ENCODE measurements around the gene PSMB1. TPM values are rescaled to one million over a fixed set of nuclear protein-coding genes. Genes with fewer than 3 reads are reported as not detected.

PSMB1 gene
- total RNA-seq, 1 experiment from 2014 or later, result 282 TPM

DNA sequence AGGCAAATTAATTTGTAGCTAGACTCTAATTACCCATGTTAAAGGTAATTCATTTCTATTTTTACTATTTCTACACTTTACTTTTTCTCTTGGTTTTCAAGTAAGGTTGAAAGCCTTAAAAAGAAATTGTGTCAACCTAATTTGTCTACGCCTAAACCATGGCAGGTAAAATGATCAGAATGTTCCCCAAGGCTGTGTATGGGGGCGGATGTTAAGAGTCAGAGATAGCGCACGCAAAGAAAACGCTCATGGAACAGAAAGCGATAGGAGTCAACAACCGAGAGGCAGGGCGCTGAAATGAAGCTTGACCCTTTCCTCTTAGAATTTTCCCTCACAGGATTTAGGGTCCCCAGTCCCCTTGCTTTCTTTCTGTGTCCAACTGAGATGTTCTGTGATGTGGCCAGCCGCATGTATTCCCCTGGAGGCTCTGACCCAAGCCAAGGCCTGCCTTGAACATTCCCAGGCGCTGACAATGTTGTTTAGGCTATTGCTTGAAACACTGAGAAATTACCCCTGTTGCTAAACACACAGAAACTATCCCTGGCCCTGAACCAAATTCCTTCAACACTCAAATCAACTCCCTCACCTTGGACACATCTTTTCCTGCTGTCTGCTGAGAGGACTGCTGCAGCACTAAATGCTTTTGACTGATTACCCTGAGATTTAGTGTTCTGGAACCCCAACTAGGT is 10.9 kb downstream of the PSMB1 start:
- no peaks in the 10 kb centered on the region for H3K9me2 ChIP-seq (ENCODE audit: insufficient read depth)
- no peak overlapping the region for H2AFZ ChIP-seq (ENCODE audit: low read depth, low read length, poor library complexity, severe bottlenecking)
- ChIA-PET RAD21 (ENCODE audit: low non-redundant PET in 1 of 2, low total read pairs in 2 of 2, uncharacterized antibody in 2 of 2, unreplicated experiment in 2 of 2) (no interaction called here), CTCF (interaction anchor here (0.9 kb wide), 1 partner anchor 12 kb away, joined by 5 read pairs; no protein-coding TSS in a partner anchor), POLR2A (no interaction called here)
- H3K36me3 ChIP-seq (ENCODE audit: control insufficient read depth in 1 of 2, insufficient read depth in 2 of 2, low read length in 2 of 2), result peaks cover 77 to 88% of the 10 kb centered on the region in 2 experiments
- H3K4me2 ChIP-seq (ENCODE audit: low read length), result no peak overlapping the region
- peaks cover 100% of the 10 kb centered on the region for H3K79me2 ChIP-seq (ENCODE audit: insufficient read depth, low read length)
- peaks cover 35% of the 10 kb centered on the region for H4K20me1 ChIP-seq (ENCODE audit: insufficient read depth)
- no TSS peak for BruUV-seq (replicated peaks)
- no peak overlapping the region for H3K4me3 ChIP-seq (replicated peaks in 1 of 2; ENCODE audit: low read depth in 1 of 2, low read length in 2 of 2)
- TF ChIP-seq EZH2phosphoT487 (IDR thresholded peaks at IDR 0.05; ENCODE audit: borderline replicate concordance) (no peak), ZBTB33 (IDR thresholded peaks at IDR 0.05; ENCODE audit: extremely low read depth, insufficient replicate concordance, low read length) (no peak)
- TF ChIP-seq, protein P1, sequence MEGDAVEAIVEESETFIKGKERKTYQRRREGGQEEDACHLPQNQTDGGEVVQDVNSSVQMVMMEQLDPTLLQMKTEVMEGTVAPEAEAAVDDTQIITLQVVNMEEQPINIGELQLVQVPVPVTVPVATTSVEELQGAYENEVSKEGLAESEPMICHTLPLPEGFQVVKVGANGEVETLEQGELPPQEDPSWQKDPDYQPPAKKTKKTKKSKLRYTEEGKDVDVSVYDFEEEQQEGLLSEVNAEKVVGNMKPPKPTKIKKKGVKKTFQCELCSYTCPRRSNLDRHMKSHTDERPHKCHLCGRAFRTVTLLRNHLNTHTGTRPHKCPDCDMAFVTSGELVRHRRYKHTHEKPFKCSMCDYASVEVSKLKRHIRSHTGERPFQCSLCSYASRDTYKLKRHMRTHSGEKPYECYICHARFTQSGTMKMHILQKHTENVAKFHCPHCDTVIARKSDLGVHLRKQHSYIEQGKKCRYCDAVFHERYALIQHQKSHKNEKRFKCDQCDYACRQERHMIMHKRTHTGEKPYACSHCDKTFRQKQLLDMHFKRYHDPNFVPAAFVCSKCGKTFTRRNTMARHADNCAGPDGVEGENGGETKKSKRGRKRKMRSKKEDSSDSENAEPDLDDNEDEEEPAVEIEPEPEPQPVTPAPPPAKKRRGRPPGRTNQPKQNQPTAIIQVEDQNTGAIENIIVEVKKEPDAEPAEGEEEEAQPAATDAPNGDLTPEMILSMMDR (IDR thresholded peaks at IDR 0.05 in 2 of 3, conservative IDR thresholded peaks at IDR 0.05 in 1 of 3; ENCODE audit: borderline replicate concordance in 1 of 3, insufficient read depth in 1 of 3, low read depth in 2 of 3, low read length in 2 of 3), result no peak
- no peaks in the 10 kb centered on the region for H3K9me3 ChIP-seq (ENCODE audit: control insufficient read depth in 1 of 2, insufficient read depth in 1 of 2, low read depth in 1 of 2, low read length in 2 of 2)
- H3K9ac ChIP-seq (ENCODE audit: low read length), result no peak overlapping the region
- ATAC-seq (no peak), DNase-seq (ENCODE audit: low read depth, low spot score) (no peak)
- intact Hi-C loops (cut with micrococcal nuclease), result no loop called here
- H3K4me1 ChIP-seq (ENCODE audit: control insufficient read depth in 1 of 2, insufficient read depth in 2 of 2, low read length in 2 of 2), result no peaks in the 10 kb centered on the region
- H3K27me3 ChIP-seq (ENCODE audit: insufficient read depth, low read length), result no peaks in the 10 kb centered on the region
- H3K27ac ChIP-seq (ENCODE audit: low read depth, low read length), result no peak overlapping the region

Measured in HCT116 (cell line).